ENCODE measurements around the gene SYNC. TPM values are rescaled to one million over a fixed set of nuclear protein-coding genes. Genes with fewer than 3 reads are reported as not detected.

Gene SYNC
- total RNA-seq, 1 experiment from 2014 or later = 2.8 TPM

DNA sequence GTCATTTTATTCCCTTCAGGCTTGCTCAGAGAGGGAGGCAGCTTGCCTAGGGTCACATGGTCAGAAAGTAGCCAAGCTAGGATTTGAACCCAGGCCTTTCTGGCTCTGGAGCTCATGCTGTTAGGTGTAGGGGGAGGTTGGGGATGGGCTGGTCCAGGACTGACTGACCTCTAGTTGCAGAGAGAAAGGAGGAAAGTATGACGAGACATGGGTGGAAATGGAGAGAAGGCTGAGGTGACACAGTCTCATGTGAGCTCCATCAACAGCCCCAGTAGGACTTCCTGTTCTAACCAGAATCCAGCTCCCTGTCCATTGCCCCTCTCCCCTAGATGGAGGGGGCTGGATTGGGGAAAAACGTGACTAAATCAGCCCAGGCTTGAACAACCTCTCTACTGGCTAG lies 15.5 kb upstream of the SYNC start:
- no peak for TF ChIP-seq EZH2 (IDR thresholded peaks at IDR 0.05; ENCODE audit: low read depth)
- TF ChIP-seq, protein P1, sequence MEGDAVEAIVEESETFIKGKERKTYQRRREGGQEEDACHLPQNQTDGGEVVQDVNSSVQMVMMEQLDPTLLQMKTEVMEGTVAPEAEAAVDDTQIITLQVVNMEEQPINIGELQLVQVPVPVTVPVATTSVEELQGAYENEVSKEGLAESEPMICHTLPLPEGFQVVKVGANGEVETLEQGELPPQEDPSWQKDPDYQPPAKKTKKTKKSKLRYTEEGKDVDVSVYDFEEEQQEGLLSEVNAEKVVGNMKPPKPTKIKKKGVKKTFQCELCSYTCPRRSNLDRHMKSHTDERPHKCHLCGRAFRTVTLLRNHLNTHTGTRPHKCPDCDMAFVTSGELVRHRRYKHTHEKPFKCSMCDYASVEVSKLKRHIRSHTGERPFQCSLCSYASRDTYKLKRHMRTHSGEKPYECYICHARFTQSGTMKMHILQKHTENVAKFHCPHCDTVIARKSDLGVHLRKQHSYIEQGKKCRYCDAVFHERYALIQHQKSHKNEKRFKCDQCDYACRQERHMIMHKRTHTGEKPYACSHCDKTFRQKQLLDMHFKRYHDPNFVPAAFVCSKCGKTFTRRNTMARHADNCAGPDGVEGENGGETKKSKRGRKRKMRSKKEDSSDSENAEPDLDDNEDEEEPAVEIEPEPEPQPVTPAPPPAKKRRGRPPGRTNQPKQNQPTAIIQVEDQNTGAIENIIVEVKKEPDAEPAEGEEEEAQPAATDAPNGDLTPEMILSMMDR (conservative IDR thresholded peaks at IDR 0.05) = no peak
- POLR2A ChIA-PET (ENCODE audit: unreplicated experiment) = no interaction called here
- H3K9me2 ChIP-seq (ENCODE audit: insufficient read depth) = no peaks in the 10 kb centered on the region
- no peak for DNase-seq
- H3K4me2 ChIP-seq = no peak overlapping the region
- no peak overlapping the region for H3K4me3 ChIP-seq
- peaks cover 36% of the 10 kb centered on the region for H3F3A ChIP-seq (ENCODE audit: insufficient read depth, low read depth)
- H3K79me2 ChIP-seq (ENCODE audit: low read depth) = no peaks in the 10 kb centered on the region
- BruUV-seq (replicated peaks) = no TSS peak
- no peaks in the 10 kb centered on the region for H3K36me3 ChIP-seq (ENCODE audit: low read depth)
- H2AFZ ChIP-seq = no peak overlapping the region
- H3K9me3 ChIP-seq (ENCODE audit: insufficient read depth, low read depth) = no peaks in the 10 kb centered on the region
- CTCF ChIA-PET = no interaction called here
- H3K27me3 ChIP-seq (ENCODE audit: insufficient read depth, low read depth) = no peaks in the 10 kb centered on the region
- peaks cover 33% of the 10 kb centered on the region for H3K4me1 ChIP-seq (replicated peaks; ENCODE audit: insufficient read depth)
- H4K20me1 ChIP-seq (ENCODE audit: insufficient read depth) = no peaks in the 10 kb centered on the region
- no peak overlapping the region for H3K27ac ChIP-seq
- intact Hi-C loops (cut with micrococcal nuclease; ENCODE audit: unreplicated experiment) = loop anchor here (10.0 kb wide), 1 partner anchor 367 kb away; the partner anchor contains the start of gene AZIN2

DNA sequence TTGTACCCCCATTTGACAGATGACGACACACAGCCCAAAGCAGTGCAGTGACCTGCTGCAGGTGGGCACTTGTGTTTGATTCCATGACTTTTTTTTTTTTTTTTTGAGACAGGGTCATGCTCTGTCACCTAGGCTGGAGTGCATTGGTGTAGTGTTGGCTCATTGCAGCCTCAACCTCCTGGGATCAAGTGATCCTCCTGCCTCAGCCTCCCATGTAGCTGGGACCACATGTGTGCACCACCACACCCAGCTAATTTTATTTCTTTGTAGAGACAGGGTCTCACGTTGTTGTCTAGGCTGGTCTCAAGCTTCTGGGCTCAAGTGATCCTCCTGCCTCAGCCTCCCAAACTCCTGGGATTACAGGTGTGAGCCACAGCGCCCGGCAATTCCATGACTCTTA lies 14.9 kb upstream of the SYNC start:
- Histone ChIP-seq H3K27ac (peak overlapping the region; percentile 31), H3K36me3 (ENCODE audit: low read depth) (no peaks in the 10 kb centered on the region), H3F3A (ENCODE audit: insufficient read depth, low read depth) (peaks cover 36% of the 10 kb centered on the region), H3K4me3 (no peak overlapping the region; the same call in 1 of the 2 replicates), H2AFZ (no peak overlapping the region), H3K4me1 (replicated peaks; ENCODE audit: insufficient read depth) (peaks cover 33% of the 10 kb centered on the region), H3K9me3 (ENCODE audit: insufficient read depth, low read depth) (no peaks in the 10 kb centered on the region), H3K79me2 (ENCODE audit: low read depth) (no peaks in the 10 kb centered on the region), H3K4me2 (peak overlapping the region; percentile 85), H3K27me3 (ENCODE audit: insufficient read depth, low read depth) (no peaks in the 10 kb centered on the region), H3K9me2 (ENCODE audit: insufficient read depth) (no peaks in the 10 kb centered on the region), H4K20me1 (ENCODE audit: insufficient read depth) (no peaks in the 10 kb centered on the region)
- BruUV-seq (replicated peaks) = no TSS peak
- TF ChIP-seq EZH2 (IDR thresholded peaks at IDR 0.05; ENCODE audit: low read depth) = no peak
- TF ChIP-seq, protein P1 (conservative IDR thresholded peaks at IDR 0.05) = no peak
- CTCF ChIA-PET = interaction anchor here (0.6 to 0.7 kb wide), 2 partner anchors 175 to 209 kb away, joined by 3 to 14 read pairs; no protein-coding TSS in a partner anchor
- intact Hi-C loops (cut with micrococcal nuclease; ENCODE audit: unreplicated experiment) = loop anchor here (2.0 to 10.0 kb wide), 2 partner anchors 43 to 367 kb away; partner anchors contain the start of gene AZIN2
- POLR2A ChIA-PET (ENCODE audit: unreplicated experiment) = no interaction called here
- no peak for DNase-seq

DNA sequence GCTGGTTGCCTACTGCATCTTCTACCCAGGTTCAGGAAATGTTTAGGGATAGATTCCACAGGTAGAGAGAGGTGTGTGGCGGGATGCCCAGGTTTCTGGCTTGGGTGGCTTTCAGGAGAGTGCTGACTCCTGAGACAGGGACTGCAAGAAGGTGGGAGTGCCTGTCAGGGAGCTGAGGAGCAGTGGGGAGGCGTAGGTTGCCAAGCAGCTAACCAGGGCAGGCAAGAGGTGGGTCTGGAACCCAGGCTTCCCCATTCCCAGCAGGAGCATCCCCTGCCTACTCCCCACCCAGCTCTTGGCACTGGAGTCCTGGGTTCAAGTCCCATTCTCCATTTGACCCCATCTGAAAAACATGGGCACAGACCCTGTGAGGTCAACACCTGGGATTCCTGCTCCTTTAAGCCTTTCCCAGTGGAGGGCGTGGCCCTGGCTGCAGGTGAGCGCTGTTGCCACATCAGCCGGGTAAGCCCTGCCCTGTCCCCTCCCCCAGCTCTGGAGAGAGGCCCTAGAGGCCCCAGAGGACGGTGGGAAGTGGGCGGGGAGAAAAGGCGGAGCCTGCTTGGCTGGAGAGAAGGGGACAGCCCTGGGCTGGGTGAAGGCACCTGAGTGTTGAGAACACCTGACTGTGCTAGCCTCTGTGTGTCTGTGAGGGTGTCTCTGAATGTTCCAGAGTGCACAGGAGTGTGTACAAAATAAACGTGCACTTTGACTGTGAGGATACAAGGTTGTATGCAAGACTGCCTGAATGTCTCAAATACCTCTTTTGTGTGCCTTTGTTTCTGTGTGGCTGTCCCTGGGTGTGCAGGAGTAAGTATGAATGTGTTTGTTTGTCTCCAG lies 14.0 kb upstream of the SYNC start:
- Histone ChIP-seq H3F3A (ENCODE audit: insufficient read depth, low read depth) (peaks cover 36% of the 10 kb centered on the region), H3K36me3 (ENCODE audit: low read depth) (no peaks in the 10 kb centered on the region), H3K4me2 (peak overlapping the region; percentile 85), H3K27ac (peak overlapping the region; percentile 83), H3K9me2 (ENCODE audit: insufficient read depth) (no peaks in the 10 kb centered on the region), H4K20me1 (ENCODE audit: insufficient read depth) (no peaks in the 10 kb centered on the region), H3K27me3 (ENCODE audit: insufficient read depth, low read depth) (no peaks in the 10 kb centered on the region), H3K9me3 (ENCODE audit: insufficient read depth, low read depth) (no peaks in the 10 kb centered on the region), H2AFZ (0 out of 2 replicates have a peak overlapping the region, but pooled peaks have one; percentile 45), H3K79me2 (ENCODE audit: low read depth) (no peaks in the 10 kb centered on the region), H3K4me1 (replicated peaks; ENCODE audit: insufficient read depth) (peaks cover 39% of the 10 kb centered on the region), H3K4me3 (peak overlapping the region; percentile 40; the same call in 1 of the 2 replicates)
- TF ChIP-seq, protein P1 (conservative IDR thresholded peaks at IDR 0.05) = no peak
- TF ChIP-seq EZH2 (IDR thresholded peaks at IDR 0.05; ENCODE audit: low read depth) = no peak
- BruUV-seq (replicated peaks) = no TSS peak
- DNase-seq = peak; percentile 94 to 98
- POLR2A ChIA-PET (ENCODE audit: unreplicated experiment) = interaction anchor here (0.5 to 1.1 kb wide), 2 partner anchors 13 to 700 kb away, joined by 4 to 7 read pairs; no protein-coding TSS in a partner anchor
- intact Hi-C loops (cut with micrococcal nuclease; ENCODE audit: unreplicated experiment) = loop anchor here (1.0 to 10.0 kb wide), 4 partner anchors 25 to 368 kb away; partner anchors contain the start of gene AZIN2
- CTCF ChIA-PET = interaction anchor here (0.6 to 0.7 kb wide), 3 partner anchors 9 to 210 kb away, joined by 3 to 14 read pairs (median 3); no protein-coding TSS in a partner anchor
